NB4 (cell line): ENCODE measurements around the gene PLCB4.

Source experiments
- MYC ChIP-seq: IDR thresholded peaks from 2 replicates; pipeline ENCODE4 v1.6.1; 2011; ENCODE audit warnings: low read depth, low read length
- POLR2A ChIP-seq: IDR thresholded peaks from 2 replicates; pipeline ENCODE4 v1.6.1; 2011; ENCODE audit warnings: mild to moderate bottlenecking; ENCODE audit not compliant: insufficient read length; ENCODE audit errors: extremely low read depth
- TF ChIP-seq, protein P1 (sequence below): IDR thresholded peaks from one replicate; pipeline ENCODE4 v1.5.1; 2012; ENCODE audit warnings: low read depth, low read length
- TF ChIP-seq, protein P2 (sequence below): IDR thresholded peaks from 2 replicates; pipeline ENCODE4 v1.6.1; 2011; ENCODE audit warnings: low read depth, low read length

DNA sequence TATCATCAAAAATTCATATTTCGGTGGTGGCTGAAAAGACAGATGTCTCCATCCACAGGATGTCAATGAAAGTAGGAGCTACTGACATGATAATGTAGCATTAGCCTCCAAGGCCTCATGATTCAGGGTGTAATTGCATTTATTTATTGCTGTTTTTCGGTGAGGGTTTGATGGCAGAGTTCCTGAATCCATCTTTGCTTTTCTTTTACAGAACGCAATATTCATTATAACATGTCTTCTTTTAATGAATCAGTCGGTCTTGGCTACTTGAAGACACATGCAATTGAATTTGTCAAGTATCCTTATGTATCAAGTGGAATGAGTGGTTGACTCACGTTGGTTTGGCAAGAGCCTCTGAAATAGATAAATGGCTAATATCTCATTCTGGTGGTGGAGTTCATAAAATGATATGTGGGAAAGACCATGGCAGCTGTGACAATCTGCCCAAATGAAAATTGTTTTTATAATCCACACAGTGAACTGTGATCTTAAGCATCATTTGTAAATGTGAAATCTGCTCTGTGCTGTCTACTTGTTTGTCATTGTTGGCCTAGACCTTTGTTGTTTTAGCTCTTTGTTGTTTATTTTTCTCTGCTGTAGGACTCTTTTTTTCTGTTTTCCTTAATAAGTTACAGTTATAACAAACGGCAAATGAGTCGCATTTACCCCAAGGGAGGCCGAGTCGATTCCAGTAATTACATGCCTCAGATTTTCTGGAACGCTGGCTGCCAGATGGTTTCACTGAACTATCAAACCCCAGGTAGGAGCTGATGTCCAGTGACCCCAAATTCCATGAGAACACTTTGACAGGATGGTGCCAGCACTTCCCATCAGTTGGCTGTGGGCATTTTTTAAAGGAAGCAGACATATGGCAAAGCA, 339.8 kb downstream of the PLCB4 start:
- TF ChIP-seq, protein P1, sequence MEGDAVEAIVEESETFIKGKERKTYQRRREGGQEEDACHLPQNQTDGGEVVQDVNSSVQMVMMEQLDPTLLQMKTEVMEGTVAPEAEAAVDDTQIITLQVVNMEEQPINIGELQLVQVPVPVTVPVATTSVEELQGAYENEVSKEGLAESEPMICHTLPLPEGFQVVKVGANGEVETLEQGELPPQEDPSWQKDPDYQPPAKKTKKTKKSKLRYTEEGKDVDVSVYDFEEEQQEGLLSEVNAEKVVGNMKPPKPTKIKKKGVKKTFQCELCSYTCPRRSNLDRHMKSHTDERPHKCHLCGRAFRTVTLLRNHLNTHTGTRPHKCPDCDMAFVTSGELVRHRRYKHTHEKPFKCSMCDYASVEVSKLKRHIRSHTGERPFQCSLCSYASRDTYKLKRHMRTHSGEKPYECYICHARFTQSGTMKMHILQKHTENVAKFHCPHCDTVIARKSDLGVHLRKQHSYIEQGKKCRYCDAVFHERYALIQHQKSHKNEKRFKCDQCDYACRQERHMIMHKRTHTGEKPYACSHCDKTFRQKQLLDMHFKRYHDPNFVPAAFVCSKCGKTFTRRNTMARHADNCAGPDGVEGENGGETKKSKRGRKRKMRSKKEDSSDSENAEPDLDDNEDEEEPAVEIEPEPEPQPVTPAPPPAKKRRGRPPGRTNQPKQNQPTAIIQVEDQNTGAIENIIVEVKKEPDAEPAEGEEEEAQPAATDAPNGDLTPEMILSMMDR = no peak
- TF ChIP-seq POLR2A = no peak
- TF ChIP-seq, protein P2, sequence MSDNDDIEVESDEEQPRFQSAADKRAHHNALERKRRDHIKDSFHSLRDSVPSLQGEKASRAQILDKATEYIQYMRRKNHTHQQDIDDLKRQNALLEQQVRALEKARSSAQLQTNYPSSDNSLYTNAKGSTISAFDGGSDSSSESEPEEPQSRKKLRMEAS = no peak
- TF ChIP-seq MYC = no peak
